HEK293 (cell line): ENCODE data around the gene NECAB3.

ENCODE experiments used
- YY1 ChIP-seq: fragments of 450-650 bp; formaldehyde crosslinking; IDR thresholded peaks from 2 replicates; pipeline ENCODE4 v1.5.1; 2018; ENCODE audit warnings: missing biosample characterization, missing genetic modification characterization
- TF ChIP-seq, protein P1 (sequence below): fragments of 450-650 bp; formaldehyde crosslinking; IDR thresholded peaks from 2 replicates; pipeline ENCODE4 v1.5.1; 2016; ENCODE audit warnings: missing biosample characterization, missing genetic modification characterization
- TF ChIP-seq, protein P2 (sequence below): fragments of 450-650 bp; formaldehyde crosslinking; IDR thresholded peaks from 2 replicates; pipeline ENCODE4 v1.5.1; 2016; ENCODE audit warnings: missing biosample characterization, missing genetic modification characterization, low read depth

DNA sequence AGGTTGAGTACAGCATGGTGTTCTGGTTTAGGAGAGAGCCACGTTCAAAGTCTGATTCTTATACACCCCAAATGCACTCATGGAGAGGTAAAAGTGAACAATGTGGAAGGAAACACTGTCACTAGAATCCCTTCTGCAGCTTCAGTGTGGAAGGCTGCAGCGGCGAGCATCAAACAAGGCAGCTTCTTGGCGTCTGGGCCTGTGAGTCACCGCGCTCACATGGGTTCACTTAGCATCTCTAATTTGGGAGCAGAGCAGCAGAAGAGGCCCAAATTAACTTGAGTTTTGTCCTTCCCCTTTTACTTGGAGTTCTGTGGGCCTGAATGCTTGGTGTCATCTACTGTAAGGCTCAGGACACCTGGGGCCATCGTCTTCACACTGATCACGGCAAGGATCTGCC lies 22.9 kb upstream of the NECAB3 start:
- TF ChIP-seq, protein P1, sequence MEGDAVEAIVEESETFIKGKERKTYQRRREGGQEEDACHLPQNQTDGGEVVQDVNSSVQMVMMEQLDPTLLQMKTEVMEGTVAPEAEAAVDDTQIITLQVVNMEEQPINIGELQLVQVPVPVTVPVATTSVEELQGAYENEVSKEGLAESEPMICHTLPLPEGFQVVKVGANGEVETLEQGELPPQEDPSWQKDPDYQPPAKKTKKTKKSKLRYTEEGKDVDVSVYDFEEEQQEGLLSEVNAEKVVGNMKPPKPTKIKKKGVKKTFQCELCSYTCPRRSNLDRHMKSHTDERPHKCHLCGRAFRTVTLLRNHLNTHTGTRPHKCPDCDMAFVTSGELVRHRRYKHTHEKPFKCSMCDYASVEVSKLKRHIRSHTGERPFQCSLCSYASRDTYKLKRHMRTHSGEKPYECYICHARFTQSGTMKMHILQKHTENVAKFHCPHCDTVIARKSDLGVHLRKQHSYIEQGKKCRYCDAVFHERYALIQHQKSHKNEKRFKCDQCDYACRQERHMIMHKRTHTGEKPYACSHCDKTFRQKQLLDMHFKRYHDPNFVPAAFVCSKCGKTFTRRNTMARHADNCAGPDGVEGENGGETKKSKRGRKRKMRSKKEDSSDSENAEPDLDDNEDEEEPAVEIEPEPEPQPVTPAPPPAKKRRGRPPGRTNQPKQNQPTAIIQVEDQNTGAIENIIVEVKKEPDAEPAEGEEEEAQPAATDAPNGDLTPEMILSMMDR (tag by site-specific recombination): no peak
- TF ChIP-seq, protein P2, sequence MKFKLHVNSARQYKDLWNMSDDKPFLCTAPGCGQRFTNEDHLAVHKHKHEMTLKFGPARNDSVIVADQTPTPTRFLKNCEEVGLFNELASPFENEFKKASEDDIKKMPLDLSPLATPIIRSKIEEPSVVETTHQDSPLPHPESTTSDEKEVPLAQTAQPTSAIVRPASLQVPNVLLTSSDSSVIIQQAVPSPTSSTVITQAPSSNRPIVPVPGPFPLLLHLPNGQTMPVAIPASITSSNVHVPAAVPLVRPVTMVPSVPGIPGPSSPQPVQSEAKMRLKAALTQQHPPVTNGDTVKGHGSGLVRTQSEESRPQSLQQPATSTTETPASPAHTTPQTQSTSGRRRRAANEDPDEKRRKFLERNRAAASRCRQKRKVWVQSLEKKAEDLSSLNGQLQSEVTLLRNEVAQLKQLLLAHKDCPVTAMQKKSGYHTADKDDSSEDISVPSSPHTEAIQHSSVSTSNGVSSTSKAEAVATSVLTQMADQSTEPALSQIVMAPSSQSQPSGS (tag by site-specific recombination): no peak
- no peak for TF ChIP-seq YY1 (tag by site-specific recombination)
